SK-N-SH (cell line): ENCODE data around the gene EVI2B.

ENCODE experiments used
- CTCF ChIP-seq: fragments of 200-600 bp; sonication (generic); IDR thresholded peaks from 2 replicates; pipeline ENCODE4 v1.6.1; 2017; ENCODE audit warnings: antibody characterized with exemption, mild to moderate bottlenecking, moderate library complexity
- NRF1 ChIP-seq: IDR thresholded peaks from 2 replicates; pipeline ENCODE4 v1.6.1; 2012; ENCODE audit warnings: low read depth, mild to moderate bottlenecking, low read length

DNA sequence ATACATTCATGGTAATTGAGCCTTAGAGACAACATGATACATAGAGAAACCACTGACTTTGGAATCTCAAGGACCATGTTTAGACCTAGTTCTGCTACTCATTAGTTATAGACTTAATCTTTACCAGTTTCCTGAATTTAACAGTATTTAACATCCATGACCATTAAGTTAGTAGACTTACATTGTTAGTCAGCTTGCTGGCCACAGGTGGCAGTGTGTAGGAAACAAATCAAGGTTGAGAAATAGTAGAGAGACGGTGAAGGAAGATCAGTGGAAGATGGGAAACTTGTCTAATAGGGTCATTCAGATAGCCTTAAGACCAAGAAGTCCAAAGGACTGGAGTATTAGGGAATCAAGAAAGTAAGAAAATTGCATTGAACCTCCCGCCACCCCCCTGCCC lies 47.8 kb downstream of the EVI2B start:
- peak; percentile 36; the same call in 1 of the 2 replicates for TF ChIP-seq CTCF
- no peak for TF ChIP-seq NRF1
